GM21390 (cell line): Measurements from ENCODE around the gene OR7G2.

Experiments
- ATAC-seq: cut with Tn5 transposase; IDR thresholded peaks from one replicate; pipeline ENCODE4 v1.9.1; 2021; ENCODE audit not compliant: unreplicated experiment

OR7G2 gene

DNA sequence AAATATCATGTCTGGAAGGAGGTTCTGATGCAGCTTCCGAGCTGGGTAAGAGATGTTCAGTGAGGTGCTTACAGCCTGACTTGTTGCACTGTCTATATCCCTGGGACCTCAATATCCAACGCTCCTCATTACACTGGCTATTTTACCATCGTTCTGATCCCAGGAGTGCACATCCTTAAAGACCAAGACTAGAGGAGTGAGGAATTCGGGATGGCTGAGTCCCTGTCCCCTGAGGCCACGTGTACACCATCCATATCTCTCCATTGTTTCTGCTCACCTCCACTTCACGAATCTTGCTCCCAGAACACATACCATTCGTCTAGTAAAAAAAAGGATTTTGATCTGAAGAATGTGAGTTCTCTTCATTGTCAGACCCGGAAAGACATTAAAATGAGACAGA is at the start of gene OR7G2:
TSS of gene OR7G2 (minus strand) at position 101 of the 400 bp plus-strand sequence. CDS start 4,232 bp downstream, outside the sequence.
- ATAC-seq = no peak

DNA sequence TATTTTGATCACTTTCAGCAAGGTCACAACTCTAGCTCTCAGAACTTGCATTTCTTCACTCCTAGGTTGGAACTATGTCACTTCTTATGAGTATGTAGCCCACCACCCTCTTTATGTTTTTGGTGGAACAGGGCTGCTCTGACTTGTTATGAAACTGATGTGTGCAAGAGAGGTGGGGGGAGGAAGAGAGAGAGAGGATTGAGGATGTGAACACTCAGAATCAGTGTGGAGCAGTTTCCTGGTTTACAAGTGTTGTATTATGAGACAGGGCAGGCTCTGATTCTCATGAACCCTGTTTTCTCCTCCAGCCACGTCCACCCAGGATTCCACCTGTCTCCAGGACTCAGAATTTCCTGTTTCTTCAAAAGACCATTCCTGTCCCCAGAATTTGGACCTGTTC is 49.0 kb upstream of the OR7G2 start:
- ATAC-seq = no peak

GRCh38 chr19:9155591-9155990 is 48.3 kb upstream of the OR7G2 start:
- no peak for ATAC-seq

DNA sequence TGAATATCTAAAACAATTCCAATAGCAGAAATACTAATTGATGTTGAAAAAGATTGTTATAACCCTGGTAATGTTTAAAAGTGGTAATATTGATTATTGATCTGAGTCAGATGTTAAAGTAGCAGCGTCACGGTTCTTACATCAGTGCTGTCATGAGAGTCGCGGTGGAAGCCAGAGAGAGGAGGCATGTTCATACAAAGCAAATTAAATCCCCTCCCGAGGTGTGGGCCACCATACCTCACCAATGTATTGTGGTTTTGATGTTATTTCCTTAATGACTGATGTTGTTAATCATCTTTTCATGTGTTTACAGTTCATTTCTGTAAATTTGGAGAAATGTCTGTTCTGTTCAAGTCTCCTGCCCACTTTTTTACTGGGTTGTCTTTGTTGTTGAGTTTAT is 44.1 kb upstream of the OR7G2 start:
- ATAC-seq = no peak

GRCh38 chr19:9150650-9151049 is 43.4 kb upstream of the OR7G2 start:
- no peak for ATAC-seq

- ATAC-seq = no peak
Observed at GRCh38 chr19:9149997-9150396, 42.7 kb upstream of the OR7G2 start.

DNA sequence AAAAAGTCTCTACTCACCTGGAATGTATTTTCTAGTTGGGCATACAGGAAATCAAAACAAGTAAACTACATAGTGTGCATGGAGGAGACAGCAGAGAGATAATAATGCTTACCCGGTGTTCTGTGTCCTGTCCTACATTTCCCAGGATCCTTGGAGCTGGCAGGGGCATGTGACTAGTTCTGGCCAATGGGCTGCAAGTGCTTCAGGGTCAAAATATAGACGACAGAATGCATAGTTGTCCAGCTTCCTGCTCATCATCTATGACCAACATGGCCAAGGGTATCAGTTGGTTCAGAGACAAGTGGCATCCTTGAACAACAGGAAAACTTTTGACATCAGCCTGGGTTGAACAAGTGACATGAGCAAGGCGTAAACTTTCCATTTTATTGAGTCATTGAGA is 41.4 kb upstream of the OR7G2 start:
- ATAC-seq = no peak

DNA sequence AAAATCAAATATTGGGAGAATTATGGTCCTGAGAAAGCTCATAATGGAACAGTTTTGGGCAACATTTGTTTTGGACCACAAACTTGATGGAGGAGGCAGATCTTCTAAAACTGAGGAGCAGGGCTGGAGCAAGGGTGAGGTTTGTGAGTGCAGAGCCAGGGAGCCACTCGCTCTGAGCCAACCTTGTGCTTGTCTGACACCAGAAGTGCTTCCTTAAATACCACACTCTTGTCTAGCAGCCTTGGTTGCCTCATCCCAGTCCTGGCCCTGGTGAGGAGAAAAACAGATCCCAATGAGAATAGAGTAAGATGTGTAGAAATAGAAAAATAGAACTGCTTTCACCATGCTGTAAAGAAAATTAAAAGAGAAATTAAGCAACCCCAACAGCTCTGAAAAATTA is 39.6 kb upstream of the OR7G2 start:
- ATAC-seq = no peak

DNA sequence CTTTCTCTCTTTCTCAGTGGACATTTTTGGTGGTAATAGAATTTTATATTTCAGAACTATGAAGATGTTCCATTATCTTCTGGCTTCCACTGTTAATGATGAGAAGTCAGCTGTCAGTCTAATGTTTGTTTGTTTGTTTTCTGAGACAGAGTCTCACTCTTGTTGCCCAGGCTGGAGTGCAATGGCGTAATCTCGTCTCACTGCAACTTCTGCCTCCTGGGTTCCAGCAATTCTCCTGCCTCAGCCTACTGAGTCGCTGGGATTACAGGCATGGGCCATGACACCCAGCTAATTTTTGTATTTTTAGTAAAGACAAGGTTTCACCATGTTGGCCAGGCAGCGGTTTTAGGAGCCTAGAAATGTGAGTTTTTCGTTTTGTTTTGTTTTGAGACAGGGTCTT is 37.6 kb upstream of the OR7G2 start:
- ATAC-seq = no peak

GRCh38 chr19:9140159-9140874 is 33.0 kb upstream of the OR7G2 start, which contains the start of gene ZNF317:
Gene ZNF317 (plus strand): TSS chr19:9140397. CDS start chr19:9156017, 15,620 bp downstream.
- ATAC-seq = peak; percentile 95

- peak; percentile 24 for ATAC-seq
Observed at GRCh38 chr19:9139609-9140158, 32.4 kb upstream of the OR7G2 start.

DNA sequence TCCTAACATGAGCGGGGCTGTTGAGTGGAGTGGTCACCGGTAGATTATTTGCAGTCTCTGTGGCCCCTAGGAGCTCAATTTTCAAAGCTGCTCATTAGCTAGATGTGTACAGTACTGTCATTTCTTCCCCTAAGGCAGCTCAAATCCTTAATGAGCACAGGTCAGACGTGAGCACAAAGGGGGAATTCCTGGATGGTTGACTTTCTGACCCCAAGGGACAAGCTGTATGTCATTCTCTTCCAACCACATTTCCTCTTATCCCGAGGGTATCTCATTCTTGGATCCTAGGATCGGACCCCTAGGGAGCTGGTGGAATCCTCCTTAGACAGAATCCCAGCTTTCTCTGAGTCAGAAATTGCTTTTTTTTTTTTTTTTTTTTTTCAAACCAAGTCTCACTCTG is 25.1 kb upstream of the OR7G2 start:
- no peak for ATAC-seq

DNA sequence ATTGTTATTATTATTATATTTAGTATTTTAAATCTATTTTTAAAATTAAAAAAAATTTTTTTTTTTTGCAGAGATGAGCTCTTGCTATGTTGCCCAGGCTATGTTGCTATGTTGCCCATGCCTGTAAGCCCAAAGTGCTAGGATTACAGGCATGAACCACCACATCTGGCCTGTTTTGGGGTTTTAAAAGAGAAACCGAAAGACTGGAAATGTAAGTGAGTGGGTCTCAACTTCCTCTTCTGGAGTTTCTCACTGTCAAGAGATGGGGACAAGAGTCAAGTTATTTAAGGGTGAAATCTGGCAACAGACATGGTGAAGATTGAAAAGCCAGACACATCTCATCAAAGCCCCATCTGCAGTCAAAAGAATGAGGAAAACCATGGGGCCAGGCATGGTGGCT is 23.7 kb upstream of the OR7G2 start:
- no peak for ATAC-seq

DNA sequence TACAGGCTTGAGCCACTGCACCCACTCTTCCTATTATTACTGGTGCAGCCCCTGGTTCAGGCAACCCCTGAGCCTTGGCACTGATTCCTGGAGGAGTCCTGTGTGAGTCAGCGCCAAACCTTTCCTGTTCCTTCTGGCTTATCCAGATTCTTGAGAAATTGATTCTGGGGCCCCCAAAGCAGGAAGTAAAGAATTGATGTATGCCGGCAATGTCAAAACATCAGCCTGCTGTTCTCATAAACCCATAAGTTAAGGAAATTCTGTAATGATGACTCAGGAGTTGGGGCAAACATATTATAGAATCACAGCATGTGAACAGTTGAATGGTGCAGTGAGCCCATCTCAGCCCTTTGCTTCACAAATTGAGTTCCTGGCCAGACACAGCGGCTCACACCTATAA is 20.9 kb upstream of the OR7G2 start:
- no peak for ATAC-seq

DNA sequence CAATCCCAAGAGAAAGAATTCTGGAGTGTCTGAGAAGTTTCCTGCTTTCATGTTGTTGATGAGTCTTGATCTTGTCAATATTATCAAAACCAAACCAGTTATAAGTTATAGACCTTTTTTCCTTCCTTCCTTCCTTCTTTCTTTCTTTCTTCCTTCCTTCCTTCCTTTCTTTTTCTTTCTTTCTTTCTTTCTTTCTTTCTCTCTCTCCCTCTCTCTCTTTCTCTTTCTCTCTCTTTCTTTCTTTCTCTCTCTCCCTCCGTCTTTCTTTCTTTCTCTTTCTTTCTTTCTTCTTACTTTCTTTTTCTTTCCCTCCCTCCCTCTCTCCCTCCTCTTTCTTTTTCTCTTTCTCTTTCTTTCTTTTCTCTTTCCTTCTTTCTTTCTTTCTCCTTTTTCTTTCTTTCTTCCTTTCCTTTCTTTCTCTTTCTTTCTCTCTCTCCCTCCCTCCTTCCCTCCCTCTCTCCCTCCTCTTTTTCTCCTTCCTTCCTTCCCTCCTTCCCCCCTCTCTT is 19.7 kb upstream of the OR7G2 start, which contains the start of gene OR7G3:
TSS of gene OR7G3 (minus strand) at position 51 of the 506 bp plus-strand sequence. CDS start at position 51, 0 bp downstream.
- no peak for ATAC-seq

GRCh38 chr19:9116547-9116946 is 9.3 kb upstream of the OR7G2 start:
- no peak for ATAC-seq

GRCh38 chr19:9115307-9115813 is 8.1 kb upstream of the OR7G2 start, which contains the start of gene OR7G1:
Gene OR7G1 (minus strand): TSS chr19:9115763. CDS start chr19:9115763, 0 bp downstream.
- no peak for ATAC-seq

DNA sequence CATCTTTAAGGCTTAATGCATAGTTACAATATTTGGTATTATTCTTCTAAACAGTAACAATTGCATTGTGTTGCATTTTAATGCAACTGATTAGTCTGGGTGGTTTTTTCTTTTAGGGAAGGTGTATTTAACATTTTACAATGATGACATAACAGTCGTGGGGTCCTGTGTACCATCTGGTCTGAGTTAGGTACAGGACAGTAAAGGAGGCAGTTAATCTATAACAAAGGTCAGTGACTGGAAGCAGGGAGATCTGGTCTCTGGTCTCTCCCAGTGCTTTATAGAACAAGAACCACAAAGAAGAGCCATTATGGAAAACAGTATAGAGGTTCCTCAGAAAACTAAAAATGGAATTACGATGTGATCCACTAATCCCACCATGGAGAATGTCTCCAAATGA is 2.7 kb upstream of the OR7G2 start:
- no peak for ATAC-seq

GRCh38 chr19:9086761-9087160 is 20.5 kb downstream of the OR7G2 start, which contains the start of gene OR1M1:
Gene OR1M1 (plus strand): TSS chr19:9087061. CDS start chr19:9093245, 6,184 bp downstream.
- no peak for ATAC-seq

- ATAC-seq = no peak
Observed at GRCh38 chr19:9078651-9079050, 28.6 kb downstream of the OR7G2 start.

GRCh38 chr19:9076901-9077300 is 30.4 kb downstream of the OR7G2 start:
- ATAC-seq = no peak
